ENCODE measurements around the gene RXFP3.

The RXFP3 gene

DNA sequence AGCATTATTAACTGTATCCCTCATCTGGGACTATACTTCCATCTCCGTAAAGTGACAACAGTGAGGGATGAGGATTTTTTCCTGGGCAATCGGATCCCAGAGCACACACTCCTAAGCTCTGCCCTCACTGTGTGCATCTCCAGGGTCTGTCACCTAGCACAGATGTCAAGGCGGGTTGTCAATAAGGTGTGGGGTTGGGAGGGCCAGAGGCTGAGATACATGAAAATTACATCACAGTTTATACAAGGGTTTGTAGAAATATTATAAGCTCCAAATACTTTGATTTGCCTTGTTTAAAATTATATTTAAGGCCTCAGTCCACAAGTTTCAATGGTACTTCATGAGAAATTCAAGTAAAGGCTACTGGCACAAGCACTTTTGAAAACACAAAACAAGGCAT, 48.9 kb upstream of the RXFP3 start (continued):
- no peak for TF ChIP-seq ZNF169 (tag by site-specific recombination; IDR thresholded peaks at IDR 0.05)
- no peak for TF ChIP-seq YY1 (tag by site-specific recombination; IDR thresholded peaks at IDR 0.05)
- TF ChIP-seq ZNF514 (tag by site-specific recombination; IDR thresholded peaks at IDR 0.05): no peak
- TF ChIP-seq ZNF140 (tag by site-specific recombination; IDR thresholded peaks at IDR 0.05): no peak

DNA sequence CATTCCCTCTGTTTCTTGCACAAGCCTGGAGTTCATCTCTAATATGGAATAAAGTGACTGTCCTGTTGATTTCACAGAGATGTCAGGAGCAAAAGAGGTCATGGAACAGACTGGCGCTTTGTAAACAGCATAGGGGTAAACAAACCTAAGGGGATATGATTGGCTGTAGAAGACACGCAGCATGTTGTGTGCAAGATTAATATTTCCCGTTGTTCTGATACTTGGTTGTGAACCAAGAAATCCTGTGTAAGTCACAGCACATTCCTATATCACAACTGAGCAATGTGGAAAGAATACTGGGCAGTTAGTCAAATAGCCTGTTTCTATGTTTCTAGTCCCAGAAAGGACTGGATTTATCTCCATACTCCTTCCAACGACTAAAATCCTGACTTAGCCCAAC, 47.6 kb upstream of the RXFP3 start:
- Histone ChIP-seq H3K27ac (ENCODE audit: extremely low read depth, low read depth, low read length) (no peak overlapping the region), H3K36me3 (ENCODE audit: control insufficient read depth in 2 of 2, insufficient read depth in 1 of 2, low read length in 2 of 2) (no peaks in the 10 kb centered on the region), H3K4me1 (ENCODE audit: control insufficient read depth, insufficient read depth, low read length) (peaks cover 3% of the 10 kb centered on the region; the same call in 1 of the 2 replicates), H3K4me3 (ENCODE audit: low read depth, low read length) (no peak overlapping the region), H3K9me3 (ENCODE audit: control insufficient read depth, insufficient read depth, low read depth, low read length) (no peaks in the 10 kb centered on the region)
- ChIA-PET POLR2A (no interaction called here), CTCF (no interaction called here)
- TF ChIP-seq ZNF350 (tag by site-specific recombination; IDR thresholded peaks at IDR 0.05) (no peak), ZNF169 (tag by site-specific recombination; IDR thresholded peaks at IDR 0.05) (no peak), ZNF473 (tag by site-specific recombination; IDR thresholded peaks at IDR 0.05) (no peak), KLF8 (tag by site-specific recombination; IDR thresholded peaks at IDR 0.05) (no peak), ZXDB (tag by site-specific recombination; IDR thresholded peaks at IDR 0.05) (no peak), ZNF175 (tag by site-specific recombination; IDR thresholded peaks at IDR 0.05) (no peak), ZNF558 (tag by site-specific recombination; IDR thresholded peaks at IDR 0.05) (no peak), ZNF830 (tag by site-specific recombination; IDR thresholded peaks at IDR 0.05; ENCODE audit: low read depth) (no peak), ZNF555 (tag by site-specific recombination; conservative IDR thresholded peaks at IDR 0.05) (no peak), ZNF529 (tag by site-specific recombination; IDR thresholded peaks at IDR 0.05; ENCODE audit: insufficient replicate concordance) (no peak), ZIC2 (tag by site-specific recombination; IDR thresholded peaks at IDR 0.05) (no peak), ZNF157 (tag by site-specific recombination; IDR thresholded peaks at IDR 0.05) (no peak), ZEB2 (tag by site-specific recombination; IDR thresholded peaks at IDR 0.05) (no peak), GLI4 (tag by site-specific recombination; IDR thresholded peaks at IDR 0.05) (no peak), OVOL3 (tag by site-specific recombination; IDR thresholded peaks at IDR 0.05) (no peak)
- TF ChIP-seq, protein P1, sequence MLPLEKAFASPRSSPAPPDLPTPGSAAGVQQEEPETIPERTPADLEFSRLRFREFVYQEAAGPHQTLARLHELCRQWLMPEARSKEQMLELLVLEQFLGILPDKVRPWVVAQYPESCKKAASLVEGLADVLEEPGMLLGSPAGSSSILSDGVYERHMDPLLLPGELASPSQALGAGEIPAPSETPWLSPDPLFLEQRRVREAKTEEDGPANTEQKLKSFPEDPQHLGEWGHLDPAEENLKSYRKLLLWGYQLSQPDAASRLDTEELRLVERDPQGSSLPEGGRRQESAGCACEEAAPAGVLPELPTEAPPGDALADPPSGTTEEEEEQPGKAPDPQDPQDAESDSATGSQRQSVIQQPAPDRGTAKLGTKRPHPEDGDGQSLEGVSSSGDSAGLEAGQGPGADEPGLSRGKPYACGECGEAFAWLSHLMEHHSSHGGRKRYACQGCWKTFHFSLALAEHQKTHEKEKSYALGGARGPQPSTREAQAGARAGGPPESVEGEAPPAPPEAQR (tag by site-specific recombination; IDR thresholded peaks at IDR 0.05): no peak
- TF ChIP-seq, protein P2, sequence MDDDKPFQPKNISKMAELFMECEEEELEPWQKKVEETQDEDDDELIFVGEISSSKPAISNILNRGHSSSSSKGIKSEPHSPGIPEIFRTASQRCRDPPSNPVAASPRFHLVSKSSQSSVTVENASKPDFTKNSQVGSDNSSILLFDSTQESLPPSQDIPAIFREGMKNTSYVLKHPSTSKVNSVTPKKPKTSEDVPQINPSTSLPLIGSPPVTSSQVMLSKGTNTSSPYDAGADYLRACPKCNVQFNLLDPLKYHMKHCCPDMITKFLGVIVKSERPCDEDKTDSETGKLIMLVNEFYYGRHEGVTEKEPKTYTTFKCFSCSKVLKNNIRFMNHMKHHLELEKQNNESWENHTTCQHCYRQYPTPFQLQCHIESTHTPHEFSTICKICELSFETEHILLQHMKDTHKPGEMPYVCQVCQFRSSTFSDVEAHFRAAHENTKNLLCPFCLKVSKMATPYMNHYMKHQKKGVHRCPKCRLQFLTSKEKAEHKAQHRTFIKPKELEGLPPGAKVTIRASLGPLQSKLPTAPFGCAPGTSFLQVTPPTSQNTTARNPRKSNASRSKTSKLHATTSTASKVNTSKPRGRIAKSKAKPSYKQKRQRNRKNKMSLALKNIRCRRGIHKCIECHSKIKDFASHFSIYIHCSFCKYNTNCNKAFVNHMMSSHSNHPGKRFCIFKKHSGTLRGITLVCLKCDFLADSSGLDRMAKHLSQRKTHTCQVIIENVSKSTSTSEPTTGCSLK (tag by site-specific recombination; IDR thresholded peaks at IDR 0.05): no peak
- TF ChIP-seq, protein P3, sequence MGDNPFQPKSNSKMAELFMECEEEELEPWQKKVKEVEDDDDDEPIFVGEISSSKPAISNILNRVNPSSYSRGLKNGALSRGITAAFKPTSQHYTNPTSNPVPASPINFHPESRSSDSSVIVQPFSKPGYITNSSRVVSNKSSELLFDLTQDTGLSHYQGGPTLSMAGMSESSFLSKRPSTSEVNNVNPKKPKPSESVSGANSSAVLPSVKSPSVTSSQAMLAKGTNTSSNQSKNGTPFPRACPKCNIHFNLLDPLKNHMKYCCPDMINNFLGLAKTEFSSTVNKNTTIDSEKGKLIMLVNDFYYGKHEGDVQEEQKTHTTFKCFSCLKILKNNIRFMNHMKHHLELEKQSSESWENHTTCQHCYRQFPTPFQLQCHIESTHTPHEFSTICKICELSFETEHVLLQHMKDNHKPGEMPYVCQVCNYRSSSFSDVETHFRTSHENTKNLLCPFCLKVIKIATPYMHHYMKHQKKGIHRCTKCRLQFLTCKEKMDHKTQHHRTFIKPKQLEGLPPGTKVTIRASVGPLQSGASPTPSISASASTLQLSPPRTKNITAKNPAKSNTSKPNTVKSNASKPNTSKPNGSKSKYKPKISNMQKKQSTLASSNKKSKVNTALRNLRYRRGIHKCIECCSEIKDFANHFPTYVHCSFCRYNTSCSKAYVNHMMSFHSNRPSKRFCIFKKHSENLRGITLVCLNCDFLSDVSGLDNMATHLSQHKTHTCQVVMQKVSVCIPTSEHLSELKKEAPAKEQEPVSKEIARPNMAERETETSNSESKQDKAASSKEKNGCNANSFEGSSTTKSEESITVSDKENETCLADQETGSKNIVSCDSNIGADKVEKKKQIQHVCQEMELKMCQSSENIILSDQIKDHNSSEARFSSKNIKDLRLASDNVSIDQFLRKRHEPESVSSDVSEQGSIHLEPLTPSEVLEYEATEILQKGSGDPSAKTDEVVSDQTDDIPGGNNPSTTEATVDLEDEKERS (tag by site-specific recombination; IDR thresholded peaks at IDR 0.05): no peak
